Ishikawa (cell line): ENCODE results near the gene MPV17L2.
A peak's percentile ranks its signal among the peaks of the same experiment; 100 is the strongest.

Source experiments
- CEBPB ChIP-seq: IDR thresholded peaks from 2 replicates; pipeline ENCODE4 v1.6.1; 2012
- CREB1 ChIP-seq: IDR thresholded peaks from 2 replicates; pipeline ENCODE4 v1.6.1; 2012; ENCODE audit warnings: low read depth
- EGR1 ChIP-seq: IDR thresholded peaks from 2 replicates; pipeline ENCODE4 v1.6.1; 2012
- EP300 ChIP-seq: IDR thresholded peaks from 2 replicates; pipeline ENCODE4 v1.6.1; 2012; ENCODE audit warnings: borderline replicate concordance
- FOXM1 ChIP-seq: IDR thresholded peaks from 2 replicates; pipeline ENCODE4 v1.6.1; 2012; ENCODE audit warnings: low read depth, borderline replicate concordance
- NFIC ChIP-seq: IDR thresholded peaks from 2 replicates; pipeline ENCODE4 v1.6.1; 2012
- RAD21 ChIP-seq: IDR thresholded peaks from 2 replicates; pipeline ENCODE4 v1.6.1; 2012; ENCODE audit warnings: low read depth
- TAF1 ChIP-seq: IDR thresholded peaks from 2 replicates; pipeline ENCODE4 v1.6.1; 2012; ENCODE audit warnings: low read depth, mild to moderate bottlenecking
- TCF12 ChIP-seq: IDR thresholded peaks from 2 replicates; pipeline ENCODE4 v1.6.1; 2012; ENCODE audit warnings: low read depth
- TEAD4 ChIP-seq: IDR thresholded peaks from 2 replicates; pipeline ENCODE4 v1.6.1; 2012
- YY1 ChIP-seq: IDR thresholded peaks from 2 replicates; pipeline ENCODE4 v1.6.1; 2012; ENCODE audit warnings: low read depth
- ZBTB7A ChIP-seq: IDR thresholded peaks from 2 replicates; pipeline ENCODE4 v1.6.1; 2012; ENCODE audit warnings: low read depth
- TF ChIP-seq, protein P1 (sequence below): IDR thresholded peaks from 2 replicates; pipeline ENCODE4 v1.6.1; 2012
- TF ChIP-seq, protein P2 (sequence below): IDR thresholded peaks from 2 replicates; pipeline ENCODE4 v1.6.1; 2012; ENCODE audit warnings: low read depth, mild to moderate bottlenecking
- TF ChIP-seq, protein P3 (sequence below): IDR thresholded peaks from 2 replicates; pipeline ENCODE4 v1.6.1; 2012

Gene MPV17L2

GRCh38 chr19:18167975-18168645 lies 24.9 kb upstream of the MPV17L2 start:
- TF ChIP-seq TCF12 (no peak), EGR1 (no peak), EP300 (no peak), FOXM1 (no peak), RAD21 (peak; percentile 60), YY1 (no peak), ZBTB7A (peak; percentile 66; the same call in 1 of the 2 replicates), NFIC (no peak)
- TF ChIP-seq, protein P1, sequence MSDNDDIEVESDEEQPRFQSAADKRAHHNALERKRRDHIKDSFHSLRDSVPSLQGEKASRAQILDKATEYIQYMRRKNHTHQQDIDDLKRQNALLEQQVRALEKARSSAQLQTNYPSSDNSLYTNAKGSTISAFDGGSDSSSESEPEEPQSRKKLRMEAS, result no peak
- TF ChIP-seq, protein P2, sequence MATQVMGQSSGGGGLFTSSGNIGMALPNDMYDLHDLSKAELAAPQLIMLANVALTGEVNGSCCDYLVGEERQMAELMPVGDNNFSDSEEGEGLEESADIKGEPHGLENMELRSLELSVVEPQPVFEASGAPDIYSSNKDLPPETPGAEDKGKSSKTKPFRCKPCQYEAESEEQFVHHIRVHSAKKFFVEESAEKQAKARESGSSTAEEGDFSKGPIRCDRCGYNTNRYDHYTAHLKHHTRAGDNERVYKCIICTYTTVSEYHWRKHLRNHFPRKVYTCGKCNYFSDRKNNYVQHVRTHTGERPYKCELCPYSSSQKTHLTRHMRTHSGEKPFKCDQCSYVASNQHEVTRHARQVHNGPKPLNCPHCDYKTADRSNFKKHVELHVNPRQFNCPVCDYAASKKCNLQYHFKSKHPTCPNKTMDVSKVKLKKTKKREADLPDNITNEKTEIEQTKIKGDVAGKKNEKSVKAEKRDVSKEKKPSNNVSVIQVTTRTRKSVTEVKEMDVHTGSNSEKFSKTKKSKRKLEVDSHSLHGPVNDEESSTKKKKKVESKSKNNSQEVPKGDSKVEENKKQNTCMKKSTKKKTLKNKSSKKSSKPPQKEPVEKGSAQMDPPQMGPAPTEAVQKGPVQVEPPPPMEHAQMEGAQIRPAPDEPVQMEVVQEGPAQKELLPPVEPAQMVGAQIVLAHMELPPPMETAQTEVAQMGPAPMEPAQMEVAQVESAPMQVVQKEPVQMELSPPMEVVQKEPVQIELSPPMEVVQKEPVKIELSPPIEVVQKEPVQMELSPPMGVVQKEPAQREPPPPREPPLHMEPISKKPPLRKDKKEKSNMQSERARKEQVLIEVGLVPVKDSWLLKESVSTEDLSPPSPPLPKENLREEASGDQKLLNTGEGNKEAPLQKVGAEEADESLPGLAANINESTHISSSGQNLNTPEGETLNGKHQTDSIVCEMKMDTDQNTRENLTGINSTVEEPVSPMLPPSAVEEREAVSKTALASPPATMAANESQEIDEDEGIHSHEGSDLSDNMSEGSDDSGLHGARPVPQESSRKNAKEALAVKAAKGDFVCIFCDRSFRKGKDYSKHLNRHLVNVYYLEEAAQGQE, result no peak

DNA sequence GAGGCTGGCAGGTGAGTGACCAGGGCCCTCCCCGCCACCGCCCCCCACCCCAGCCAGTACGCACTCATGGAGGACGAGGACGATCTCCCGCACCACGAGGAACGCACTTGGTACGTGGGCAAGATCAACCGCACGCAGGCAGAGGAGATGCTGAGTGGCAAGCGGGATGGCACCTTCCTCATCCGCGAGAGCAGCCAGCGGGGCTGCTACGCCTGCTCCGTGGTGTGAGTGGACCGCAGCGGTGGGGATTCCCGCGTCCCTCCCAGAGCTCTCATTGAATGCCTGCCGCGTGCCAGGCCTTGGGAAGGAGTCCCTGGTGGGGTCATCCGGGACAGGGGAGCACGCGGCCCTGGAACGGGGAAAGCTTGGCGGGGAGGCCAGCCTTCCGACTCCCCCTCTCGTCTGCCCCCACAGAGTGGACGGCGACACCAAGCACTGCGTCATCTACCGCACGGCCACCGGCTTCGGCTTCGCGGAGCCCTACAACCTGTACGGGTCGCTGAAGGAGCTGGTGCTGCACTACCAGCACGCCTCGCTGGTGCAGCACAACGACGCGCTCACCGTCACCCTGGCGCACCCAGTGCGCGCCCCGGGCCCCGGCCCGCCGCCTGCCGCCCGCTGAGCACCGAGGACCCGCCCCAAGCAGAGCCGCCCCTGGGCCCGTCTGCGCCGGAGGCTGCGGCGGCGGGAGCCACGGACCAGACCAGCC lies 24.2 kb upstream of the MPV17L2 start:
- no peak for TF ChIP-seq EGR1
- TF ChIP-seq, protein P2, result no peak

- no peak for TF ChIP-seq CREB1
- no peak for TF ChIP-seq EP300
- no peak for TF ChIP-seq TEAD4
- no peak for TF ChIP-seq RAD21
- TF ChIP-seq, protein P1, result no peak
- TF ChIP-seq TAF1, result no peak
- TF ChIP-seq NFIC, result no peak
- no peak for TF ChIP-seq EGR1
- TF ChIP-seq CEBPB, result no peak
- no peak for TF ChIP-seq ZBTB7A
- TF ChIP-seq, protein P3, sequence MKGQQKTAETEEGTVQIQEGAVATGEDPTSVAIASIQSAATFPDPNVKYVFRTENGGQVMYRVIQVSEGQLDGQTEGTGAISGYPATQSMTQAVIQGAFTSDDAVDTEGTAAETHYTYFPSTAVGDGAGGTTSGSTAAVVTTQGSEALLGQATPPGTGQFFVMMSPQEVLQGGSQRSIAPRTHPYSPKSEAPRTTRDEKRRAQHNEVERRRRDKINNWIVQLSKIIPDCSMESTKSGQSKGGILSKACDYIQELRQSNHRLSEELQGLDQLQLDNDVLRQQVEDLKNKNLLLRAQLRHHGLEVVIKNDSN, result no peak
- no peak for TF ChIP-seq YY1
- TF ChIP-seq FOXM1, result no peak
- TF ChIP-seq TCF12, result no peak
- TF ChIP-seq, protein P2, result no peak
These were observed 22.2 kb upstream of the MPV17L2 start for GRCh38 chr19:18170714-18171255.

DNA sequence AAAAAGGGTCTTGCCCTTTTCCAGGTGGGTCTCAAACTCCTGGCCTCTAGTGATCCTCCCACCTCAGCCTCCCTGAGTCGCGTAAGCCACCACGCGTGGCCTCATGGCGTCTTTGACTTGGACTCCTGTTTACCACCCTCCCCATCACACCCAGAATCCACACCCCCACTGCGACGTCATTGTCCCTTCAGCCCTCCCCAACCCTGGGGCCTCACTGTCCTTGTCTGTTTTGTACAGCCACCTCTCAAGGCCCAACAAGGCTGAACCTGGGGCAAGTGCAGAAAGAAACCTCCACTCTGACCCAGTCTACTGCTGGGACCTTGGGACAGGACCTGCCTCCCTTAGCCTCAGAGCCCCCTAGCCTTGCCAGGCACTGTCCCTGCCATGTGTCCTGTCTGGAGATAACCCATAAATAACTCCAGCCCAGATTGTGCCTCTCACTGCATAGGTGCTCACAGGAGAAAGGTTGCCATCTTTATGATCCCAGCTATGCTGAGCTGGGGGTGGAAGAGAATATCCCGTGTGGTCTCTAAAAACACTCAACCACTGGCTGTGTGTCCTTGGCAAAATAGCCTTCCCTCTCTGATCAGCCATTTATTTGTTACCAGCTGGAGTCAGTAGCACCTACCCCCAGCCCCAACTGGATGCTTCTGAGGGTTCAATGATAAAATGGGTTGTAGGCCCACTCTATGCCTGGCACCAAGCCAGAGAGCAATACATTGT lies 21.3 kb upstream of the MPV17L2 start:
- TF ChIP-seq, protein P1, result no peak
- TF ChIP-seq NFIC, result peak; percentile 40
